GM23248 (cell line): ENCODE measurements around the gene FAM193A. TPM values are rescaled to one million over a fixed set of nuclear protein-coding genes. Genes with fewer than 3 reads are reported as not detected.
"Not testable (repeated sequence)": the region's sequence is repeated elsewhere in the genome, so short reads cannot be mapped to it uniquely, and the experiment has no call there.

Experiments
- DNase-seq: peaks from one replicate; pipeline ENCODE4 v3.0.0-alpha.2; 2015
- H2AFZ ChIP-seq: fragments of 200-600 bp; sonication (generic); 2 replicates; pipeline ENCODE4 v1.6.1; 2016; ENCODE audit warnings: antibody characterized with exemption
- H3F3A ChIP-seq: fragments of 200-600 bp; sonication (generic); 2 replicates; pipeline ENCODE4 v1.6.1; 2016; ENCODE audit warnings: mild to moderate bottlenecking, antibody characterized with exemption, mixed run types; ENCODE audit not compliant: insufficient read depth
- H3K27ac ChIP-seq: fragments of 200-600 bp; sonication (generic); 2 replicates; pipeline ENCODE4 v1.5.1; 2016; ENCODE audit warnings: mild to moderate bottlenecking
- H3K27me3 ChIP-seq: fragments of 200-600 bp; sonication (generic); replicated peaks from 2 replicates; pipeline ENCODE4 v1.6.1; 2016; ENCODE audit warnings: mild to moderate bottlenecking; ENCODE audit not compliant: insufficient read depth
- H3K36me3 ChIP-seq: fragments of 200-600 bp; sonication (generic); 2 replicates; pipeline ENCODE4 v1.6.1; 2016; ENCODE audit warnings: low read depth, mild to moderate bottlenecking
- H3K4me1 ChIP-seq: fragments of 200-600 bp; sonication (generic); 2 replicates; pipeline ENCODE4 v1.6.1; 2016; ENCODE audit warnings: mild to moderate bottlenecking; ENCODE audit not compliant: insufficient read depth
- H3K4me2 ChIP-seq: fragments of 200-600 bp; sonication (generic); one replicate; pipeline ENCODE4 v1.6.1; 2016; ENCODE audit warnings: mild to moderate bottlenecking; ENCODE audit not compliant: unreplicated experiment
- H3K4me3 ChIP-seq: fragments of 200-600 bp; sonication (generic); 2 replicates; pipeline ENCODE4 v1.5.1; 2016; ENCODE audit warnings: mild to moderate bottlenecking
- H3K79me2 ChIP-seq: fragments of 200-600 bp; sonication (generic); 2 replicates; pipeline ENCODE4 v1.6.1; 2016; ENCODE audit warnings: mild to moderate bottlenecking; ENCODE audit not compliant: insufficient read depth
- H3K9ac ChIP-seq: fragments of 200-600 bp; sonication (generic); 2 replicates; pipeline ENCODE4 v1.6.1; 2016; ENCODE audit warnings: mild to moderate bottlenecking
- H3K9me2 ChIP-seq: fragments of 200-600 bp; sonication (generic); 2 replicates; pipeline ENCODE4 v1.6.1; 2016; ENCODE audit warnings: mixed run types, mild to moderate bottlenecking, moderate library complexity; ENCODE audit not compliant: insufficient read depth
- H3K9me3 ChIP-seq: fragments of 200-600 bp; sonication (generic); one replicate; pipeline ENCODE4 v1.6.1; 2017; ENCODE audit warnings: low read depth
- H4K20me1 ChIP-seq: fragments of 200-600 bp; sonication (generic); 2 replicates; pipeline ENCODE4 v1.6.0; 2016; ENCODE audit not compliant: insufficient read depth
- EZH2 ChIP-seq: fragments of 200-600 bp; sonication (generic); IDR thresholded peaks from 2 replicates; pipeline ENCODE4 v1.6.1; 2018; ENCODE audit warnings: antibody characterized with exemption, mild to moderate bottlenecking; ENCODE audit not compliant: insufficient read depth, poor library complexity, severe bottlenecking
- EZH2phosphoT487 ChIP-seq: fragments of 200-600 bp; sonication (generic); IDR thresholded peaks from 2 replicates; pipeline ENCODE4 v1.6.1; 2018; ENCODE audit warnings: antibody characterized with exemption, moderate library complexity, mild to moderate bottlenecking, low read depth; ENCODE audit not compliant: insufficient read depth
- WGBS, 2 experiments: methylation state at CpG; one replicate each; pipeline ENCODE4 v1.1.6; 2015 to 2017; ENCODE audit warnings: low lambda C conversion rate in 2 of 2, low coverage in 1 of 2; ENCODE audit errors: missing lambda C conversion rate in 2 of 2; 5-methylcytosine and 5-hydroxymethylcytosine counted together
- in situ Hi-C: fragments of 300-500 bp; cut with MboI; formaldehyde crosslinking; loops from 2 replicates; pipeline ENCODE4 v1.15.0; 2020
- polyA plus RNA-seq: library from polyadenylated mRNA; unstranded; fragments of >200 nt; fragmentation: Nextera tagmentation; extraction: Ambion mirVana; gene quantifications from 2 replicates; pipeline ENCODE4 v1.2.1, GENCODE V29; 2016
- total RNA-seq: library from RNA; depleted of rRNA; stranded (reverse); fragments of >200 nt; shearing (Covaris generic); gene quantifications from 2 replicates; pipeline ENCODE4 v1.2.3, GENCODE V29; 2014

Gene FAM193A
- total and polyA plus RNA-seq, 2 experiments from 2014 or later: 5.0 to 19.0 TPM

GRCh38 chr4:2537011-2537830 is 774 bp downstream of the FAM193A start:
- H3F3A ChIP-seq: peaks cover 7% of the 10 kb centered on the region; the same call in 1 of the 2 replicates
- DNase-seq: peak; percentile 74
- no peaks in the 10 kb centered on the region for H3K36me3 ChIP-seq
- H3K27me3 ChIP-seq: no peaks in the 10 kb centered on the region
- TF ChIP-seq EZH2 (no peak), EZH2phosphoT487 (no peak)
- H3K9me2 ChIP-seq: no peaks in the 10 kb centered on the region
- H3K4me1 ChIP-seq: peaks cover 12% of the 10 kb centered on the region; the same call in 1 of the 2 replicates
- peak overlapping the region; percentile 86 for H3K9ac ChIP-seq
- peaks cover 61% of the 10 kb centered on the region for H3K79me2 ChIP-seq
- in situ Hi-C loops: no loop called here
- H3K4me2 ChIP-seq: peak overlapping the region; percentile 74
- peak overlapping the region; percentile 77 for H3K4me3 ChIP-seq
- peak overlapping the region; percentile 71 for H3K27ac ChIP-seq
- no peaks in the 10 kb centered on the region for H3K9me3 ChIP-seq
- WGBS, 2 experiments: 1 to 2% methylated on average over 61 to 75 of the region's 103 CpGs
- peaks cover 6% of the 10 kb centered on the region; the same call in 1 of the 2 replicates for H4K20me1 ChIP-seq
- peak overlapping the region; percentile 24; the same call in 1 of the 2 replicates for H2AFZ ChIP-seq

- in situ Hi-C loops, H3K27me3 ChIP-seq, H3K9me2 ChIP-seq, H3K9me3 ChIP-seq, H2AFZ ChIP-seq, H3K27ac ChIP-seq, H3K4me2 ChIP-seq, H3K4me1 ChIP-seq, H3K4me3 ChIP-seq, DNase-seq, H3F3A ChIP-seq, H3K9ac ChIP-seq, H3K36me3 ChIP-seq: not testable (repeated sequence)
- Histone ChIP-seq H4K20me1 (peaks cover 16% of the 10 kb centered on the region; the same call in 1 of the 2 replicates), H3K79me2 (peaks cover 100% of the 10 kb centered on the region)
- 98 to 99% methylated on average over 10 of the region's 10 CpGs for WGBS, 2 experiments
Observed at GRCh38 chr4:2543580-2544191, 7.2 kb downstream of the FAM193A start.

- peaks cover 16% of the 10 kb centered on the region; the same call in 1 of the 2 replicates for H4K20me1 ChIP-seq
- peak; percentile 20 for DNase-seq
- in situ Hi-C loops: no loop called here
Observed at GRCh38 chr4:2545321-2546013, 9.0 kb downstream of the FAM193A start.

GRCh38 chr4:2546286-2546823 is 9.9 kb downstream of the FAM193A start:
- no peak for TF ChIP-seq EZH2
- no peak for TF ChIP-seq EZH2phosphoT487
- Histone ChIP-seq H3K9me3 (no peaks in the 10 kb centered on the region), H3F3A (0 out of 2 replicates have a peak, but pooled peaks cover 4% of the 10 kb centered on the region), H2AFZ (no peak overlapping the region), H3K4me1 (no peaks in the 10 kb centered on the region), H3K27ac (no peak overlapping the region), H3K79me2 (peaks cover 99% of the 10 kb centered on the region), H4K20me1 (peaks cover 16% of the 10 kb centered on the region; the same call in 1 of the 2 replicates), H3K4me2 (no peak overlapping the region), H3K9ac (no peak overlapping the region), H3K36me3 (no peaks in the 10 kb centered on the region), H3K27me3 (no peaks in the 10 kb centered on the region), H3K9me2 (no peaks in the 10 kb centered on the region), H3K4me3 (no peak overlapping the region)
- DNase-seq: no peak
- in situ Hi-C loops: no loop called here

More at GRCh38 chr4:2545321-2546013, 9.0 kb downstream of the FAM193A start:
- Histone ChIP-seq H3K4me2 (no peak overlapping the region), H3K9ac (no peak overlapping the region), H2AFZ (no peak overlapping the region), H3K27ac (no peak overlapping the region), H3K4me1 (no peaks in the 10 kb centered on the region), H3K4me3 (no peak overlapping the region), H3K9me3 (no peaks in the 10 kb centered on the region), H3K36me3 (no peaks in the 10 kb centered on the region), H3K79me2 (peaks cover 99% of the 10 kb centered on the region), H3F3A (0 out of 2 replicates have a peak, but pooled peaks cover 4% of the 10 kb centered on the region), H3K9me2 (no peaks in the 10 kb centered on the region), H3K27me3 (no peaks in the 10 kb centered on the region)
- WGBS, 2 experiments: 96 to 99% methylated on average over 7 of the region's 7 CpGs
- TF ChIP-seq EZH2phosphoT487: no peak
- TF ChIP-seq EZH2: no peak

GRCh38 chr4:2546961-2547691 is 10.7 kb downstream of the FAM193A start:
- H3K9me3 ChIP-seq, H3K4me3 ChIP-seq, in situ Hi-C loops, H3K9me2 ChIP-seq, H2AFZ ChIP-seq, DNase-seq, H3K27me3 ChIP-seq, H3K4me1 ChIP-seq, H3F3A ChIP-seq, H3K9ac ChIP-seq, H3K4me2 ChIP-seq, H3K36me3 ChIP-seq, H3K27ac ChIP-seq: not testable (repeated sequence)
- 97 to 98% methylated on average over 15 to 16 of the region's 16 CpGs for WGBS, 2 experiments
- peaks cover 99% of the 10 kb centered on the region for H3K79me2 ChIP-seq
- H4K20me1 ChIP-seq: peaks cover 14% of the 10 kb centered on the region; the same call in 1 of the 2 replicates
